Trophoblast cell (in vitro differentiated cells and primary cell): ENCODE results near the gene LRRC34.

Source experiments
- DNase-seq, 2 donors: peaks; one replicate each; pipeline ENCODE4 v3.0.0-alpha.2; 2016
- H2AFZ ChIP-seq: 2 replicates; pipeline ENCODE4 v1.6.1; 2013; ENCODE audit warnings: low read length, moderate library complexity, mild to moderate bottlenecking; ENCODE audit not compliant: insufficient read depth, poor library complexity
- H2AK5ac ChIP-seq: 2 replicates; pipeline ENCODE4 v1.6.1; 2013; ENCODE audit warnings: mild to moderate bottlenecking, low read length
- H2BK120ac ChIP-seq: 2 replicates; pipeline ENCODE4 v1.6.1; 2013; ENCODE audit warnings: low read length, mild to moderate bottlenecking, moderate library complexity; ENCODE audit not compliant: insufficient read depth, poor library complexity
- H2BK12ac ChIP-seq: 2 replicates; pipeline ENCODE4 v1.6.1; 2013; ENCODE audit warnings: mild to moderate bottlenecking, low read length, moderate library complexity
- H2BK5ac ChIP-seq: 2 replicates; pipeline ENCODE4 v1.6.1; 2013; ENCODE audit warnings: low read length, low read depth, moderate library complexity, mild to moderate bottlenecking; ENCODE audit not compliant: poor library complexity
- H3K14ac ChIP-seq: 2 replicates; pipeline ENCODE4 v1.6.1; 2013; ENCODE audit warnings: mild to moderate bottlenecking, low read length
- H3K18ac ChIP-seq: 2 replicates; pipeline ENCODE4 v1.6.1; 2013; ENCODE audit warnings: mild to moderate bottlenecking, low read length
- H3K23ac ChIP-seq: 2 replicates; pipeline ENCODE4 v1.6.1; 2013; ENCODE audit warnings: low read length
- H3K27ac ChIP-seq: 2 replicates; pipeline ENCODE4 v1.5.1; 2013; ENCODE audit warnings: low read depth, mild to moderate bottlenecking, inconsistent platforms, low read length, moderate library complexity
- H3K27me3 ChIP-seq: 2 replicates; pipeline ENCODE4 v1.6.1; 2013; ENCODE audit warnings: inconsistent platforms, mild to moderate bottlenecking, low read length, moderate library complexity; ENCODE audit not compliant: insufficient read depth
- H3K36me3 ChIP-seq, 2 experiments: 1 replicate in 1 of 2; 2 replicates in 1 of 2; pipeline ENCODE4 v1.6.1; 2013; ENCODE audit warnings: low read length in 2 of 2, mild to moderate bottlenecking in 2 of 2, moderate library complexity in 1 of 2; ENCODE audit not compliant: insufficient read depth in 2 of 2, control insufficient read depth in 1 of 2
- H3K4ac ChIP-seq: 2 replicates; pipeline ENCODE4 v1.6.1; 2013; ENCODE audit warnings: low read depth, mild to moderate bottlenecking, low read length, moderate library complexity
- H3K4me1 ChIP-seq, 2 experiments: 1 replicate in 1 of 2; 2 replicates in 1 of 2; pipeline ENCODE4 v1.6.1; 2013; ENCODE audit warnings: low read length in 2 of 2, mild to moderate bottlenecking in 2 of 2, moderate library complexity in 1 of 2; ENCODE audit not compliant: insufficient read depth in 2 of 2, control insufficient read depth in 1 of 2
- H3K4me2 ChIP-seq: 2 replicates; pipeline ENCODE4 v1.6.1; 2013; ENCODE audit warnings: inconsistent platforms, mild to moderate bottlenecking, low read length, moderate library complexity
- H3K4me3 ChIP-seq: 2 replicates; pipeline ENCODE4 v1.5.1; 2013; ENCODE audit warnings: mild to moderate bottlenecking, low read depth, low read length, inconsistent platforms
- H3K79me1 ChIP-seq: one replicate; pipeline ENCODE4 v1.6.1; 2013; ENCODE audit warnings: low read length
- H3K79me2 ChIP-seq: 2 replicates; pipeline ENCODE4 v1.6.1; 2013; ENCODE audit warnings: low read length, mild to moderate bottlenecking; ENCODE audit not compliant: control insufficient read depth, insufficient read depth, poor library complexity
- H3K9ac ChIP-seq: 2 replicates; pipeline ENCODE4 v1.6.1; 2013; ENCODE audit warnings: mild to moderate bottlenecking, low read length
- H3K9me3 ChIP-seq: 2 replicates; pipeline ENCODE4 v1.6.1; 2013; ENCODE audit warnings: low read depth, mild to moderate bottlenecking, control low read depth, inconsistent platforms, low read length; ENCODE audit not compliant: insufficient read depth
- H4K12ac ChIP-seq: 2 replicates; pipeline ENCODE4 v1.6.1; 2013; ENCODE audit warnings: low read depth, mild to moderate bottlenecking, low read length, moderate library complexity
- H4K8ac ChIP-seq: 2 replicates; pipeline ENCODE4 v1.6.1; 2013; ENCODE audit warnings: low read depth, mild to moderate bottlenecking, low read length, moderate library complexity
- H4K91ac ChIP-seq: one replicate; pipeline ENCODE4 v1.6.1; 2013; ENCODE audit warnings: low read depth, mild to moderate bottlenecking, low read length, moderate library complexity
- WGBS: extraction: QIAGEN DNeasy Blood & Tissue Kit; methylation state at CpG from one replicate; pipeline ENCODE4 v1.1.7; 2013; ENCODE audit warnings: missing lambda C conversion rate; ENCODE audit not compliant: insufficient read length, insufficient coverage; ENCODE audit errors: extremely low coverage; 5-methylcytosine and 5-hydroxymethylcytosine counted together

The LRRC34 gene

DNA sequence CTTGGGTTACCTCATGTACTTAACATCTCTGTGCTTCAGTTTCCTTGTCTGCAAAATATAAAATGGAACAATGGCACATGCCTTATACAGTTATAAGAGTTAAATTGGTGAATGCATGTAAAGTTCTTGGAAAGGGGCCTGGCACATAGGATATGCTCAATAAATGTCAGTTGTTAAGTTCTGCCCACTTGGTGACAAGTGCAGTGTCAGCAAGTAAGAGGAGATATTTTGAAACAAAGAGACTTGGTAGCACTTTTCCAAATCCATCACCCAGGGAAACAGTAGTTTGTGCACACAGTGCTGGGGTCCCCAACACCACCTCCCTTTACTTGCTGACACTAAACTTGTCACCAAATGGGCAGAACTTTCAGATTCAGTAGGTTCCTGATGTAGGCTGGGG lies 37.9 kb upstream of the LRRC34 start:
- Histone ChIP-seq H3K36me3 (no peaks in the 10 kb centered on the region), H2BK5ac (no peak overlapping the region), H3K79me1 (no peaks in the 10 kb centered on the region), H2BK120ac (no peak overlapping the region), H4K12ac (no peak overlapping the region), H2AK5ac (no peak overlapping the region), H3K14ac (no peak overlapping the region), H3K9me3 (no peaks in the 10 kb centered on the region), H2AFZ (no peak overlapping the region), H2BK12ac (no peak overlapping the region), H3K27ac (no peak overlapping the region), H4K91ac (no peak overlapping the region), H3K4me1 (peaks cover 0 to 2% of the 10 kb centered on the region in 2 experiments), H3K4me3 (no peak overlapping the region), H3K79me2 (no peaks in the 10 kb centered on the region), H3K27me3 (no peaks in the 10 kb centered on the region), H3K18ac (no peak overlapping the region), H4K8ac (no peak overlapping the region), H3K4ac (no peak overlapping the region), H3K9ac (no peak overlapping the region), H3K23ac (no peak overlapping the region), H3K4me2 (no peak overlapping the region)
- DNase-seq, result no peak

DNA sequence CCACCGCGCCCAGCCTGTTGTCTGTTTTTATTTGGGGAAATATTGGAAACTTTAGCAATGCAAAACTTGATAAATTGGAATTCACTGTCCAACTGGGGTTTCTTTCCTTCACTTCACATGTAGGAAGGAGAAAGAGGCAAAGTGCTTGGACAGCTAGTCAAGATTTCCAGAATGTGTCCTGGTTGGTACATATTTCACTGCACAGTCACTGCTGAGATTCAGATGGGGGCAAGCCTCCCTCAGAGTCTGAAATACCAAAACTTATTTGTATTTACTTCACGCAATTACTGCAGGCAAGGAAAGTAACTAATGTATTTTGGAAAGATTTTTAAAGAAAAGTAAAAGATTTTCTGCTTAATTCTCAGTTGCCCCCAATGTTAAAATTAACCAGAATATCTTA lies 36.0 kb upstream of the LRRC34 start:
- no peak overlapping the region for H3K23ac ChIP-seq
- peak in 1 of 2 donors; percentile 60 for DNase-seq
- no peak overlapping the region for H2AFZ ChIP-seq
- H3K4me3 ChIP-seq, result no peak overlapping the region
- H3K79me2 ChIP-seq, result no peaks in the 10 kb centered on the region
- no CpG with 5 or more reads among the region's 3 CpGs for WGBS
- no peaks in the 10 kb centered on the region for H3K27me3 ChIP-seq
- H3K9me3 ChIP-seq, result no peaks in the 10 kb centered on the region
- H3K18ac ChIP-seq, result no peak overlapping the region
- H2BK120ac ChIP-seq, result no peak overlapping the region
- H3K4me1 ChIP-seq, result peaks cover 0 to 2% of the 10 kb centered on the region in 2 experiments
- no peaks in the 10 kb centered on the region for H3K36me3 ChIP-seq
- H3K4me2 ChIP-seq, result no peak overlapping the region
- H3K14ac ChIP-seq, result no peak overlapping the region
- H4K91ac ChIP-seq, result no peak overlapping the region
- H4K12ac ChIP-seq, result no peak overlapping the region
- H2AK5ac ChIP-seq, result no peak overlapping the region
- H3K9ac ChIP-seq, result no peak overlapping the region
- no peak overlapping the region for H3K27ac ChIP-seq
- H3K4ac ChIP-seq, result no peak overlapping the region
- H2BK5ac ChIP-seq, result no peak overlapping the region
- H4K8ac ChIP-seq, result no peak overlapping the region
- H3K79me1 ChIP-seq, result no peaks in the 10 kb centered on the region
- no peak overlapping the region for H2BK12ac ChIP-seq

DNA sequence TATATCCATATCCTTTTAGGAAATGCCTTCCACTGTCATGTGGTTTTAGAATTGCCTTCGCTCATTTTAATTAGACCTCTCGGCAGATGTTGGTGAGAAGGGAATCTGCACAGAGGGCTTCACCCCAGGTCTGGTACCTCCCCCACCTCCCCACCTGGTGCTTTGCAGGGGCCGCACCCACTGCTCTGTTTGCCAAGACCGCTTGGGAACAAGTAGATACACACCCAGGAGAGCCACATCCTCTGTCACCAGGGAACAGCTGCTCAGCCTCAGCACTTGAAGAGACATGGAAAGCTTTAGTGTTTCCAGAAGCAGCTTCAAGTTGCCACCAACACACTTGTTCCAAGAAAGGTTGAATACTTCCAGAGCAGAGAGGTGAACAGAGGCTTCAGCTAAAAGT lies 35.2 kb upstream of the LRRC34 start:
- peak overlapping the region; percentile 33 for H2BK120ac ChIP-seq
- no CpG with 5 or more reads among the region's 4 CpGs for WGBS

DNA sequence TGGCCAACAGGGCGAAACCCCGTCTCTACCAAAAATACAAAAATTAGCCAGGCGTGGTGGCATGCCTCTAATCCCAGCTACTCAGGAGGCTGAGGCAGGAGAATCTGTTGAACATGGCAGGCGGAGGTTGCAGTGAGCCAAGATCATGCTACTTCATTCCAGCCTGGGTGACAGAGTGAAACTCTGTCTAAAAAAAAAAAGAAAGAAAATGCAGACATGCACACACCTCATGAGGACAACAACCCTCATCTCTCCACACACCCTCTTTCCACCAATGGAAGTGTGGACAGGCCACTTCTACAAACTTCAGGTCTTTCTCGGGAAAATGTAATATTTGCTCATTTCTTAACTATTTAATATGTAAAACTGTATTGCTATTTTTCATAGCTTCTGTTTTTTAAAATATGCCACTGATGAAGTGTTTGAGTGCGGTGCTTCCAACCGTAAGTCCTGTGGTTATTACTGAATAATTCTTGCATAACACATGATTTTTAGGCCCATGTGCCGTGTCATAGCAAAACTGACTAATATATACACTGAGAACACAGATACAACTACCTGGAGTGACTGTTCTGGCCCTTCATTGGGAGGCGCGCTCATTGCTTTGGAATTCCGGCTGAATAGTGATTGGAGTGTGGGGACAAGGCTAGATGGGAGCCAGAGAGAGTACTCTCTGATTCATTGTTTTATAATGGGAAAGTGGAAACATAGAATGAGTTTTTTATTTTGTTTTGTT lies 33.9 kb upstream of the LRRC34 start:
- Histone ChIP-seq H3K18ac (no peak overlapping the region), H3K36me3 (no peaks in the 10 kb centered on the region), H2AK5ac (no peak overlapping the region), H2BK12ac (no peak overlapping the region), H3K27ac (no peak overlapping the region), H3K79me2 (no peaks in the 10 kb centered on the region), H3K9me3 (no peaks in the 10 kb centered on the region), H3K4me1 (peaks cover 0 to 2% of the 10 kb centered on the region in 2 experiments), H3K27me3 (no peaks in the 10 kb centered on the region), H4K8ac (no peak overlapping the region), H3K4ac (no peak overlapping the region), H3K4me3 (no peak overlapping the region), H2AFZ (no peak overlapping the region), H3K23ac (no peak overlapping the region), H3K4me2 (no peak overlapping the region), H4K12ac (no peak overlapping the region), H2BK5ac (no peak overlapping the region), H4K91ac (no peak overlapping the region), H3K79me1 (no peaks in the 10 kb centered on the region), H3K9ac (no peak overlapping the region), H2BK120ac (no peak overlapping the region), H3K14ac (no peak overlapping the region)
- no CpG with 5 or more reads among the region's 11 CpGs for WGBS
- DNase-seq, result no peak

More for the DNA sequence above, 35.2 kb upstream of the LRRC34 start:
- Histone ChIP-seq H2AK5ac (no peak overlapping the region), H3K4me1 (peaks cover 0 to 2% of the 10 kb centered on the region in 2 experiments), H3K27me3 (no peaks in the 10 kb centered on the region), H4K8ac (no peak overlapping the region), H3K14ac (no peak overlapping the region), H2BK12ac (peak overlapping the region; percentile 49), H3K9ac (no peak overlapping the region), H3K4me3 (no peak overlapping the region), H3K4ac (no peak overlapping the region), H3K9me3 (no peaks in the 10 kb centered on the region), H3K23ac (no peak overlapping the region), H3K4me2 (no peak overlapping the region), H2BK5ac (no peak overlapping the region), H3K79me1 (no peaks in the 10 kb centered on the region), H3K18ac (no peak overlapping the region), H3K79me2 (no peaks in the 10 kb centered on the region), H4K91ac (no peak overlapping the region), H2AFZ (no peak overlapping the region), H4K12ac (no peak overlapping the region), H3K36me3 (no peaks in the 10 kb centered on the region), H3K27ac (no peak overlapping the region)
- no peak for DNase-seq
